SU-DHL-6 (cell line): ENCODE measurements around the gene PLEKHA6.

Experiments used
- CTCF ChIP-seq: fragments of 200-600 bp; sonication (generic); IDR thresholded peaks from one replicate; pipeline ENCODE4 v1.5.1; 2017; ENCODE audit warnings: antibody characterized with exemption, mild to moderate bottlenecking, low read length, moderate library complexity; ENCODE audit not compliant: insufficient read depth, poor library complexity, severe bottlenecking
- EZH2phosphoT487 ChIP-seq: fragments of 200-600 bp; sonication (generic), shearing (Covaris generic); conservative IDR thresholded peaks from 2 replicates; pipeline ENCODE4 v1.6.1; 2018; ENCODE audit warnings: mild to moderate bottlenecking, antibody characterized with exemption, low read length, moderate library complexity, mixed read lengths

GRCh38 chr1:204338360-204338759 is 21.4 kb downstream of the PLEKHA6 start:
- TF ChIP-seq CTCF, result no peak
- TF ChIP-seq EZH2phosphoT487, result no peak
